Lower lobe of right lung (tissue), 2 donors: ENCODE data around the gene SGSM1. TPM values are rescaled to one million over a fixed set of nuclear protein-coding genes. Genes with fewer than 3 reads are reported as not detected.

Source experiments
- ATAC-seq, 2 donors: fragments of 200-7000 bp; cut with Tn5 transposase; one replicate each; pipeline ENCODE4 v1.9.1; 2020 to 2022; ENCODE audit warnings: mild to moderate bottlenecking in 2 of 2, moderate library complexity in 2 of 2
- DNase-seq: peaks from one replicate; pipeline ENCODE4 v3.0.0-alpha.2; 2020
- H3K27ac ChIP-seq: fragments of 200-600 bp; one replicate; pipeline ENCODE4 v1.8.0; 2022
- H3K27me3 ChIP-seq: fragments of 200-600 bp; one replicate; pipeline ENCODE4 v1.8.0; 2022; ENCODE audit warnings: low read depth
- H3K36me3 ChIP-seq: fragments of 200-600 bp; one replicate; pipeline ENCODE4 v1.8.0; 2022; ENCODE audit warnings: mild to moderate bottlenecking
- H3K4me1 ChIP-seq: fragments of 200-600 bp; one replicate; pipeline ENCODE4 v1.8.0; 2022
- H3K4me3 ChIP-seq: fragments of 200-600 bp; one replicate; pipeline ENCODE4 v1.8.0; 2022; ENCODE audit warnings: mild to moderate bottlenecking
- H3K9me3 ChIP-seq: fragments of 200-600 bp; one replicate; pipeline ENCODE4 v1.8.0; 2022
- intact Hi-C: fragments of 100-400 bp; cut with DNase I; formaldehyde crosslinking; loops from one replicate; pipeline ENCODE4 v1.11.0; 2022
- total RNA-seq: library from RNA; stranded (reverse); fragmentation: NEBNext Ultra II Directional; extraction: Animal tissue kit (Norgen Biotek cat#: 25700); gene quantifications from one replicate; pipeline ENCODE4 v1.2.1, GENCODE V29; 2021
- TF ChIP-seq, protein P1 (sequence below): fragments of 200-600 bp; IDR thresholded peaks from one replicate; pipeline ENCODE4 v1.8.0; 2022; ENCODE audit warnings: antibody characterized with exemption, mild to moderate bottlenecking
- donor health status: DM: no; HTN: yes; CAD: no; lungs with severe emphysema.

SGSM1 gene
- total RNA-seq, 1 donor from 2014 or later = 2.9 TPM

DNA sequence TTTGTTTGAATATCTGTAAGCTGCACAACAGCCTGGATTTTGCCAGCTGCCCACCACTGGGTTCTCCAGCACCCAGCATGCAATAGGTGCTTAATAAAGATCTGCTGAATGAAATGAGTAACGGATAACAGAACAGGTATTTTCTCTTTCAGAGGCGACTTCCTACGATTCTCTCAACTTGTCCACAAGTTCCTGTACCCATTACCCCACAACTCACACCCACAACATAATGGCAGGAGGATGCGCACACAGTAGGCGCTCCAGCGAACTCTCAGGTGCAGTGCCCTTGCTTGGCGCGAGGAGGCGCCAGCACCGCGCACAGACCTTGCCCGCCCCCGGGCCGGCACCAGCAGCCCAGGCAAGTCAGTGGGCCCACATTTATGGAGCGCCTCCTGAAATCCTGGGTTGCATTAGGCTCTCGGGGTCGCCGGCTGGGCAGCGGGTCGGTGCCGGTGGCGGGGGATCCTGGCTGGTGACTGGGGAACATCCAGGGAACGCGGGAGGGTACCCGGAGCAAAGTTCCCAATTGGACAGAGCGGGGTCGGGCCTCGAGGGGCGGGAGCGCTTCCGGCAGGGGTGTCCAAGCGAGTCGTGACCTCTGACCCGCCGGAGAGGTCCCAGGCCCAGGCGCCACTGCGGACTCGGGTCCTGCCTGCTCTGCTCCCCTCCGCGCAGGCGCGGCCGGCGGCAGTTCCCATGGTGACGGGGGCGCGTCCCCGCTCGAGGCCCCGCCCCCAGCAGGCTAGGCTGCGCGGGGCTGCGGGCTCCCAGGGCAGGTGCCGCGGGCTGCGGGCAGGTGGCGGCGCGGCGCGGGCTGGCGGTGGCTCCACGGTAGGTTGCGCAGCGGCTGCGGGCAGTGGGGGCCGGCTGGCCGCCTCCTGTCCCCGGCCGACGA lies 146.2 kb downstream of the SGSM1 start, which contains the start of gene KIAA1671:
Gene KIAA1671, plus strand, starts transcription at position 775 of the 895 bp plus-strand sequence. CDS start 75,284 bp downstream, outside the sequence.
- ATAC-seq = peak; percentile 97 to 99

DNA sequence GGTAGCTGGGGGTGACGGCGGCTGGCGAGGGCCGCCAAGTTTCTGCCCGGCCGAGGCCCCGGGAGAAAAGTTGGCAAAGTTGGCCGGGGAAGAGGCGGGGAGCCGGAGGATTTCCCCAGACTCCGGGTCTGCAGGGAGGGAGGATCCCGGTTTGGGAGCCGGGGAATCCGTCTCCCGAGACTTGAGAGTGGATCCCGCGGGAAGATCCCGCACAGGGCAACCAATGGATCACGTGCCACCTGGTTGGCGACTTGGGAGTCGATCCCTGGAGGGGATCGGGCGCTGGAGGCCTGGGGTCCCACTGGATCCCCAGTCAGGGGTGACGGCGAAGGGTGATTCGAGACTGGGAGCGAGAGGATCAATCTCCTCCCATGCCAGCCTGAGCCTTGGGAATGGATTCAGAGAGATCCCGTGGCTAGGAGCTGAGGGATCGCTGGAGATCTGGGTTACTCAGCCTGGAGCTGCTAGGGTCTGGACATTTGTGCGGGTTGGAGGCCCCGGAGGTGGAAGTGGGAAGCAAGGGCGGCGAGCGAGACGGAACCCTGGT lies 146.9 kb downstream of the SGSM1 start:
- TF ChIP-seq, protein P1, sequence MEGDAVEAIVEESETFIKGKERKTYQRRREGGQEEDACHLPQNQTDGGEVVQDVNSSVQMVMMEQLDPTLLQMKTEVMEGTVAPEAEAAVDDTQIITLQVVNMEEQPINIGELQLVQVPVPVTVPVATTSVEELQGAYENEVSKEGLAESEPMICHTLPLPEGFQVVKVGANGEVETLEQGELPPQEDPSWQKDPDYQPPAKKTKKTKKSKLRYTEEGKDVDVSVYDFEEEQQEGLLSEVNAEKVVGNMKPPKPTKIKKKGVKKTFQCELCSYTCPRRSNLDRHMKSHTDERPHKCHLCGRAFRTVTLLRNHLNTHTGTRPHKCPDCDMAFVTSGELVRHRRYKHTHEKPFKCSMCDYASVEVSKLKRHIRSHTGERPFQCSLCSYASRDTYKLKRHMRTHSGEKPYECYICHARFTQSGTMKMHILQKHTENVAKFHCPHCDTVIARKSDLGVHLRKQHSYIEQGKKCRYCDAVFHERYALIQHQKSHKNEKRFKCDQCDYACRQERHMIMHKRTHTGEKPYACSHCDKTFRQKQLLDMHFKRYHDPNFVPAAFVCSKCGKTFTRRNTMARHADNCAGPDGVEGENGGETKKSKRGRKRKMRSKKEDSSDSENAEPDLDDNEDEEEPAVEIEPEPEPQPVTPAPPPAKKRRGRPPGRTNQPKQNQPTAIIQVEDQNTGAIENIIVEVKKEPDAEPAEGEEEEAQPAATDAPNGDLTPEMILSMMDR = no peak
- Histone ChIP-seq H3K9me3 (no peaks in the 10 kb centered on the region), H3K27ac (peak overlapping the region; percentile 79), H3K4me1 (peaks cover 24% of the 10 kb centered on the region), H3K4me3 (peak overlapping the region; percentile 79), H3K36me3 (no peaks in the 10 kb centered on the region), H3K27me3 (peaks cover 13% of the 10 kb centered on the region)
- intact Hi-C loops = loop anchor here (5.0 kb wide), 1 partner anchor 94 kb away; no protein-coding TSS in a partner anchor
- peak; percentile 68 to 69 for ATAC-seq
- peak; percentile 76 for DNase-seq

More for the DNA sequence above, 146.2 kb downstream of the SGSM1 start, which contains the start of gene KIAA1671:
- peaks cover 24% of the 10 kb centered on the region for H3K4me1 ChIP-seq
- no peaks in the 10 kb centered on the region for H3K36me3 ChIP-seq
- no peaks in the 10 kb centered on the region for H3K9me3 ChIP-seq
- intact Hi-C loops = loop anchor here (5.0 kb wide), 1 partner anchor 95 kb away; no protein-coding TSS in a partner anchor
- peak within 1 kb of the TSS; percentile 79 for H3K27ac ChIP-seq
- peak; percentile 87 for DNase-seq
- H3K4me3 ChIP-seq = peak within 1 kb of the TSS; percentile 79
- H3K27me3 ChIP-seq = peaks cover 13% of the 10 kb centered on the region
- TF ChIP-seq, protein P1 = peak; percentile 96

DNA sequence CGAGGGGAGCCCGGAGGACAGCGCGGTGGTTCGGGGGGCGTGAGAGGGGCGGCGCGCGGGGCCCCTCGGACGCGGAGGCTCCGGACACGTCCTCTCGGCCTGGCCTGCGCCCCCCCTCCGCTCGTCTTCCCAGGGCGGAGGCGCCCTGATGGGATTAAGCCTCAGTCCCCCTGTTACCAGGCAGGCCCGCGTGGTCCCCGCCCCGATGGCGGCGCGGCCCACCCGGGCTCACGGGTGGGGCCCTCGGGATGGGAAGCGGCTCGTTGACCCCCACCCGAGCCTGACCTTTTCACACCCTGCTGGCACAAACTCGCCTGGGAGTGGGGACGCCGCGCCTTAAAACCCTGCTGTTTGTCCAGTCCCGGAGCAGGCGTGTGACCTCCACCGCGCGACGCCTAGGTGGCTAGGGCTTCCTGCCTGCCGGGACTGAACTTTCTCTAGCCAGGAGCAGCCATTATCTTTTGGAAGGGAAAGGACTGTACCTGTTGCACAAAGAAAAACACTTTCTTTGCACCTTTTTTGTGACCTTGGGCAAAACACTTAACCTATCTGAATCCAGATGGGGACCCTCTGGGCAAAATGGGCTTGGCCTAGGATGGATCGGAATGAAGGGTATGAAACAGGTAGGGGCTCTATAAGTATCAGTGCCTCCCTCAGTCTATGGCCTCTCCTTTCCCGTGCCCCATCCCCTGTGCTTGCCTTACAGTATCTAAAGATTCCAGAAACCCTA lies 147.5 kb downstream of the SGSM1 start:
- Histone ChIP-seq H3K27me3 (peaks cover 13% of the 10 kb centered on the region), H3K4me3 (peak overlapping the region; percentile 79), H3K4me1 (peaks cover 24% of the 10 kb centered on the region), H3K27ac (peak overlapping the region; percentile 79), H3K36me3 (no peaks in the 10 kb centered on the region), H3K9me3 (no peaks in the 10 kb centered on the region)
- ATAC-seq (peak; percentile 12 to 17), DNase-seq (peak; percentile 65)
- TF ChIP-seq, protein P1 = no peak
- intact Hi-C loops = loop anchor here (5.0 kb wide), 1 partner anchor 94 kb away; no protein-coding TSS in a partner anchor

DNA sequence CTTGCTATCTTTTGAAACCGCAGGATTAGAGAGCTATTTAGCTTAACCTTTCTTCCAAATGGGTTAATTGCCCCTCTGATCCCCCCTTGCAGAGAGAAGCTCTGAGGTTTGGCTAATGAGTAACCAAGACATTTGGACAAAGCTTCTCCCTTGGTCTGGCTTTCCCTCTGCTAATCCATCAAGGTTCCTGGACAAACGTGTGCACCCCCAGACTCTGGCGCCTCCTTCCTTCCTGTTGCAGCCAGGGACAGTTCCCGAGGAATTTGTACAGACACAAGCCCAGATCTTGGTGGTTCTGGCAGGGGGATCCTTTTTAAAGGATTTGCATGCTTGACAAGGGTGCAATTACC lies 148.1 kb downstream of the SGSM1 start:
- Histone ChIP-seq H3K27ac (peak overlapping the region; percentile 79), H3K4me3 (peak overlapping the region; percentile 79), H3K4me1 (peaks cover 24% of the 10 kb centered on the region), H3K27me3 (peaks cover 13% of the 10 kb centered on the region), H3K9me3 (no peaks in the 10 kb centered on the region), H3K36me3 (no peaks in the 10 kb centered on the region)
- intact Hi-C loops = loop anchor here (5.0 kb wide), 1 partner anchor 93 kb away; no protein-coding TSS in a partner anchor
- ATAC-seq (no peak), DNase-seq (no peak)
- TF ChIP-seq, protein P1 = no peak

DNA sequence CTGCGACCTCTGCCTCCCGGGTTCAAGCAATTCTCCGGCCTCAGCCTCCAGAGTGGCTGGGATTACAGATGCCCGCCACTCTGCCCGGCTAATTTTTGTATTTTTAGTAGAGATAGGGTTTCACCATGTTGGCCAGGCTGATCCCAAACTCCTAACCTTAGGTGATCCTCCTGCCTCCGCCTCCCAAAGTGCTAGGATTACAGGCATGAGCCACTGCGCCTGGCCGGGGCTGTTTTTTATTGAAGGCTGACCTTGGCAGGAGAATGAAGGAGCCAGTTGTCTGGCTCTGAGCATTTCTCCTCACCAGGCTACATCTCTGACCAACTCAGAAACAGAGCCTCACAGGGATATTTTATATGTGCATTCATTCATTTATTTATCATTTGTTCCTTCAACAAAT lies 148.8 kb downstream of the SGSM1 start:
- H3K27ac ChIP-seq = no peak overlapping the region
- H3K4me1 ChIP-seq = peaks cover 24% of the 10 kb centered on the region
- no peak for ATAC-seq
- peaks cover 13% of the 10 kb centered on the region for H3K27me3 ChIP-seq
- H3K4me3 ChIP-seq = no peak overlapping the region
- intact Hi-C loops = loop anchor here (5.0 kb wide), 2 partner anchors 72 to 92 kb away; no protein-coding TSS in a partner anchor
- no peaks in the 10 kb centered on the region for H3K9me3 ChIP-seq
- DNase-seq = no peak
- TF ChIP-seq, protein P1 = no peak
- H3K36me3 ChIP-seq = no peaks in the 10 kb centered on the region
